DND-41 (cell line): Measurements from ENCODE around the gene RPS3.
"Not testable (repeated sequence)": the region's sequence is repeated elsewhere in the genome, so short reads cannot be mapped to it uniquely, and the experiment has no call there.

ENCODE experiments used
- ATAC-seq: fragments of 200-7000 bp; cut with Tn5 transposase; 3 replicates; pipeline ENCODE4 v1.9.1; 2021; ENCODE audit warnings: low read depth; ENCODE audit not compliant: insufficient read depth
- DNase-seq: peaks from one replicate; pipeline ENCODE4 v3.0.0-alpha.2; 2020
- H2AFZ ChIP-seq: 2 replicates; pipeline ENCODE4 v1.6.0; 2012; ENCODE audit warnings: low read depth, low read length
- H3K27ac ChIP-seq: 2 replicates; pipeline ENCODE4 v1.5.1; 2012; ENCODE audit warnings: low read length, inconsistent platforms
- H3K27me3 ChIP-seq: fragments of 200-600 bp; sonication (generic); 2 replicates; pipeline ENCODE4 v1.6.0; 2012; ENCODE audit warnings: low read length, mild to moderate bottlenecking, inconsistent platforms; ENCODE audit not compliant: insufficient read depth, poor library complexity
- H3K36me3 ChIP-seq: 2 replicates; pipeline ENCODE4 v1.5.1; 2012; ENCODE audit warnings: low read length, inconsistent platforms; ENCODE audit not compliant: insufficient read depth
- H3K4me1 ChIP-seq: 2 replicates; pipeline ENCODE4 v1.5.1; 2012; ENCODE audit warnings: mild to moderate bottlenecking, low read length; ENCODE audit not compliant: insufficient read depth
- H3K4me2 ChIP-seq: 2 replicates; pipeline ENCODE4 v1.6.0; 2012; ENCODE audit warnings: mild to moderate bottlenecking, moderate library complexity, low read length, inconsistent platforms; ENCODE audit not compliant: insufficient read depth
- H3K4me3 ChIP-seq, 2 experiments: fragments of 200-600 bp in 1 of 2; shearing (Covaris generic) in 1 of 2; 2 replicates each; pipeline ENCODE4 v1.5.1; 2012 to 2016; ENCODE audit warnings: inconsistent platforms in 2 of 2, low read length in 2 of 2, mild to moderate bottlenecking in 2 of 2, low read depth in 1 of 2, moderate library complexity in 1 of 2
- H3K79me2 ChIP-seq: 2 replicates; pipeline ENCODE4 v1.6.0; 2012; ENCODE audit warnings: low read length, inconsistent platforms; ENCODE audit not compliant: insufficient read depth
- H3K9ac ChIP-seq: 2 replicates; pipeline ENCODE4 v1.6.0; 2012; ENCODE audit warnings: low read depth, mild to moderate bottlenecking, inconsistent platforms, low read length, moderate library complexity
- H3K9me3 ChIP-seq: 2 replicates; pipeline ENCODE4 v1.5.1; 2012; ENCODE audit warnings: low read length, moderate library complexity, mild to moderate bottlenecking, inconsistent platforms; ENCODE audit not compliant: insufficient read depth, severe bottlenecking
- H4K20me1 ChIP-seq: 2 replicates; pipeline ENCODE4 v1.6.0; 2012; ENCODE audit warnings: low read length; ENCODE audit not compliant: insufficient read depth
- CTCF ChIP-seq: IDR thresholded peaks from 2 replicates; pipeline ENCODE4 v1.5.1; 2012; ENCODE audit warnings: borderline replicate concordance, low read length, moderate library complexity, mild to moderate bottlenecking; ENCODE audit not compliant: poor library complexity, severe bottlenecking; ENCODE audit errors: extremely low read depth
- EZH2 ChIP-seq: IDR thresholded peaks from 3 replicates; pipeline ENCODE4 v1.6.1; 2012; ENCODE audit warnings: borderline replicate concordance, low read depth, mild to moderate bottlenecking, moderate library complexity, low read length, inconsistent platforms; ENCODE audit not compliant: severe bottlenecking

Gene RPS3

GRCh38 chr11:75373201-75373600, 26.1 kb upstream of the RPS3 start:
- ATAC-seq = no peak
- peaks cover 23% of the 10 kb centered on the region for H3K4me1 ChIP-seq
- peaks cover 8% of the 10 kb centered on the region for H3K9me3 ChIP-seq
- H4K20me1 ChIP-seq = no peaks in the 10 kb centered on the region
- H3K27ac ChIP-seq = no peak overlapping the region
- TF ChIP-seq EZH2 (no peak), CTCF (no peak)
- no peak for DNase-seq
- no peak overlapping the region for H3K4me2 ChIP-seq
- no peak overlapping the region for H3K9ac ChIP-seq
- no peak overlapping the region for H2AFZ ChIP-seq
- no peaks in the 10 kb centered on the region for H3K27me3 ChIP-seq
- H3K4me3 ChIP-seq = no peak overlapping the region
- no peaks in the 10 kb centered on the region for H3K36me3 ChIP-seq
- no peaks in the 10 kb centered on the region for H3K79me2 ChIP-seq

DNA sequence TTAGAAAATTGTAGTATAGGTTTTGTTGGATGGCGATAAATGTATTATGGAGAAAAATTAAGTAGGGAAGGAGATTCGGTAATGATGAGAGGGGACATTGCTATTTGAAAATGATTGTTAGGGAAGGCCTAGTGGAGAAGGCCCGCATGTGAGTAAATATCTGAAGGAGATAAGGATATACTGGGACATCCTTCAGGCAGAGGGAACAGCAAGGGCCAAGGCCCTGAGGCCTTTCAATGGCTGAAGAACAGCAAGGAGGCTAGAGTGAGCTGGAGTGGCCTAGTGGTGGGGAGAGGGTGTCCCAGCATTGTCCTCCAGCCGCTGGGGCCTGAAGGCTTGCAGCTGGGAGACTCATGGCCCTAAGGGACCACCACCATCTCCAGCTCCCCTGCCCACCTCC, 24.7 kb upstream of the RPS3 start:
- no peak overlapping the region for H3K9ac ChIP-seq
- H3K9me3 ChIP-seq = peaks cover 3% of the 10 kb centered on the region
- no peaks in the 10 kb centered on the region for H3K27me3 ChIP-seq
- ATAC-seq (no peak), DNase-seq (no peak)
- no peak for TF ChIP-seq EZH2
- TF ChIP-seq CTCF = no peak
- peaks cover 10% of the 10 kb centered on the region for H3K4me1 ChIP-seq
- no peak overlapping the region for H3K4me2 ChIP-seq
- no peak overlapping the region for H2AFZ ChIP-seq
- H3K4me3 ChIP-seq = no peak overlapping the region
- H3K36me3 ChIP-seq = no peaks in the 10 kb centered on the region
- H4K20me1 ChIP-seq = no peaks in the 10 kb centered on the region
- H3K79me2 ChIP-seq = no peaks in the 10 kb centered on the region
- H3K27ac ChIP-seq = no peak overlapping the region

DNA sequence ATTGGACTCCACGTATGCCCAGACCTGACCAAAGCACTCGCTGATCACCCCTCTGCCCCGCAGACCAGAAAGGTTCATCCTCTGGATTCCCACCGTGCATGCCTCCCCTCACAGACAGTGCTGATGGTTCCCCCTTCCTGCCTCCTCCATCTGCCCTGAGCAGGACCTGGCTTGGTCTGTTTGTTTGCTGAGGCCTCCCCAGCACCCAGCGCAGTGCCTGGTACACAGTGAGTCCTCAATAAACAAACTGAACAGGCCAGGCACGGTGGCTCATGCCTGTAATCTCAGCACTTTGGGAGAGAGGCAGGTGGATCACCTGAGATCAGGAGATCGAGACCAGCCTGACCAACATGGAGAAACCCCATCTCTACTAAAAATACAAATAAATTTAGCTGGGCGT, 23.7 kb upstream of the RPS3 start:
- no peak for DNase-seq
- Histone ChIP-seq H3K27me3 (no peaks in the 10 kb centered on the region), H3K4me3 (no peak overlapping the region), H3K4me2 (no peak overlapping the region), H4K20me1 (no peaks in the 10 kb centered on the region), H3K4me1 (0 out of 2 replicates have a peak, but pooled peaks cover 5% of the 10 kb centered on the region), H2AFZ (no peak overlapping the region), H3K79me2 (no peaks in the 10 kb centered on the region), H3K27ac (no peak overlapping the region), H3K36me3 (no peaks in the 10 kb centered on the region), H3K9me3 (no peaks in the 10 kb centered on the region), H3K9ac (no peak overlapping the region)
- TF ChIP-seq EZH2 (no peak), CTCF (no peak)
- no peak for ATAC-seq

DNA sequence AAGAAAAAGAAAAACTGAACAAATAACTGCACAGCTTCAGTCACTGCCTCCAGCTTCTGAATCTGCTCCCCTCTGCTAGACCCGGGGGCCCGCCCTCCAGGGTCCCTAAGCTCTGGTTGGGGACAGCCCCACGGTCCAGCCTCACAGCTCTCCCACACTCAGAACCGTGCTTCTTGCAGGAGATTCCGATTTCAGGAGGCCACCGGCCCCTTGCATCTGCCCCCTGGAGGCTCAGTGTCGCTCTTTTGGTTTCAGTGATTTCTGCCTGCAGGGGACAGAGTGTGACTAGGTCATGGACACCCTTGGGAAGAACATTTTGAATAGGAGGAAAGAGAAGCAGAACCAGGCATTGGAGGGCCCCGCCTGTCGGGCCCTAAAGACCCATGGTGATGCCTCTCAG, 23.1 kb upstream of the RPS3 start:
- TF ChIP-seq CTCF (peak; percentile 35), EZH2 (no peak)
- DNase-seq = no peak
- Histone ChIP-seq H3K9me3 (no peaks in the 10 kb centered on the region), H3K4me2 (no peak overlapping the region), H3K27ac (no peak overlapping the region), H3K79me2 (no peaks in the 10 kb centered on the region), H3K9ac (no peak overlapping the region), H3K4me3 (no peak overlapping the region), H3K27me3 (no peaks in the 10 kb centered on the region), H2AFZ (no peak overlapping the region), H3K36me3 (no peaks in the 10 kb centered on the region), H3K4me1 (0 out of 2 replicates have a peak, but pooled peaks cover 5% of the 10 kb centered on the region), H4K20me1 (no peaks in the 10 kb centered on the region)
- peak; percentile 29; the same call in 2 of the 3 replicates for ATAC-seq

- H3K9ac ChIP-seq, H3K4me2 ChIP-seq, ATAC-seq: not testable (repeated sequence)
Measured at GRCh38 chr11:75378776-75379175, 20.5 kb upstream of the RPS3 start.

More at GRCh38 chr11:75378776-75379175, 20.5 kb upstream of the RPS3 start:
- not testable (repeated sequence) for H3K36me3 ChIP-seq, DNase-seq, H3K4me1 ChIP-seq, H3K9me3 ChIP-seq, H2AFZ ChIP-seq, H3K79me2 ChIP-seq, H3K27ac ChIP-seq, H3K27me3 ChIP-seq, H3K4me3 ChIP-seq, H4K20me1 ChIP-seq
